GM08714 (cell line): ENCODE data around the gene NOL4L.

Source experiments
- H3K4me3 ChIP-seq: fragments of 200-500 bp; sonication (Bioruptor generic); 2 replicates; pipeline ENCODE4 v1.5.1; 2014; ENCODE audit warnings: mild to moderate bottlenecking, low read length, inconsistent platforms
- ZNF274 ChIP-seq: IDR thresholded peaks from 2 replicates; pipeline ENCODE4 v1.6.1; 2012; ENCODE audit warnings: mild to moderate bottlenecking, low read depth, low read length

The NOL4L gene

DNA sequence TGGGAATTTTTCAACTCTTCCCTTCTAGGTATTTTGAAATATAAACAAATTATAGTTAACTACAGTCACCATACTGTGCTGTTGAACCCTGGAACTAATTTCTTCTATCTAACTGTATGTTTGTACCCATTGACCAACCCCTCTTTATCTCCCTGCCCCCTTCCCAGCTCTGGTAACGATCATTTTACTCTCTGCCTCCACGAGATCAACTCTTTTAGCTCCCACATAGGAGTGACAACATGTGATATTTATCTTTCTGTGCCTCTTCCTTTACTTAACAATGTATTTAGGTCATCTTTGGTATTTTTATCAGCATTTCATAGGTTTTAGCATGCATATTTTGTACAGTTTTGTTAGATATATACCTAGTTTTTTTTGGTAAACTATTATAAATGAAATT, 181.1 kb downstream of the NOL4L start:
- no peak for TF ChIP-seq ZNF274
- no peak overlapping the region for H3K4me3 ChIP-seq

DNA sequence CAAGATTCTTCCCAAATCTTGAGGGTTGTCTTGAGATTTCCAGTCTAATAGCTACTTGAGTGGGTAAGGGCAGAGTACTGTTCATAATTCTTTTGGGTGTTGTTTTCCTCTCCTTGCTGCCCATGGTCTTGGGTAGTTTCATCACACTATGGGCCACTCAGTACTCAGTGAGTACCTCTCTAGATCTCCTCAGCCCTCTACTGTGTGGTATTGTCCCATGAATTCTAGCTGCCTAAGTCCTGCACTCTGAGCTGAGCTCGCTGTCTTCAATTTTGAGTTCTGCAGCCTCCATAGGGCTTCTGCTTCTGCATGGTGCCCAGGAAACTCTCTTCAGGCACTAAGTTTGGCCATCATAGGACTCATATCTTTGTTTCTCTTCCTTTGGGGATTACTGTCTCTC, 184.7 kb downstream of the NOL4L start:
- H3K4me3 ChIP-seq, result no peak overlapping the region
- no peak for TF ChIP-seq ZNF274

DNA sequence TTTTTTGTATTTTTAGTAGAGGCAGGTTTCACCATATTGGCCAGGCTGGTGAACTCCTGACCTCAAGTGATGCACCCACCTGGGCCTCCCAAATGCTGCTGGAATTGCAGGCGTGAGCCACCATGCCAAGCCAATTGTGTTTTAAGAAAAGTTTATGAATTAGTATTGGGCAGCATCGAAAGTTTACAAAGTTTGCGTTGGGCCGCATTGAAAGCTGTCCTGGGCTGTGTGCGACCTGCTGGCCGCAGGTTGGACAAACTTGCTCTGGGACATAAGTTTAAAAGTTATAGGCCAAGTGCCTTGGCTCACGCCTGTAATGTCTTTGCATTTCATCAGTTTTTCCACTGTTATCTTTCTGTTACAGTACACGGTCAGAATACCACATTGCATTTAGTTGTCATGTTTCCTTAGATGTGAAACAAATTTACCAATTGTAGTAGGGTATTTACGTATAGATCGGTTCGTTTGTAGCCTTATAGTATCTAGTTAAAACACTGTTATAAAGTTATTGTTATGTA, 187.5 kb downstream of the NOL4L start:
- no peak for TF ChIP-seq ZNF274

DNA sequence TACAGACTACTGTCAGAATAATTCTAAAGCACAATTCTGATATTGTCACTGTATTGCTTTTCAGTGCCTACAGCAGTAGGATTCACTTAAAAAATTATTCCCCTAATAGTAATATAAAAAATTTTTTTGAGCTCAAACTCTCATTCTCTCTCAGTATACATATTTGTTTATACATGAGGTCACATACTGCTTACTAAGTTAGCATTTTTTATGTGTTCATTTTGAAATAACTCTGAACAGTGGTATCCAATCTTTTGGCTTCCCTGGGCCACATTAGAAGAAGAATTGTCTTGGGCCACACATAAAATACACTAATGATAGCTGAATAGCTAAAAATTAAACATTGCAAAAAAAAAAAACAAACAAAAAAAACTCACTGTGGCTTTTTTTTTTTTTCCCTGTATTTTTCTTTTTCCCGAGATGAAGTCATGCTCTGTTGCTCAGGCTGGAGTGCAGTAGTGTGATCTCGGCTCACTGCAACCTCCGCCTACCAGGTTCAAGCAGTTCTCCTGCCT, 188.4 kb downstream of the NOL4L start:
- H3K4me3 ChIP-seq, result no peak overlapping the region
- no peak for TF ChIP-seq ZNF274

More for the DNA sequence above, 187.5 kb downstream of the NOL4L start:
- H3K4me3 ChIP-seq, result no peak overlapping the region

DNA sequence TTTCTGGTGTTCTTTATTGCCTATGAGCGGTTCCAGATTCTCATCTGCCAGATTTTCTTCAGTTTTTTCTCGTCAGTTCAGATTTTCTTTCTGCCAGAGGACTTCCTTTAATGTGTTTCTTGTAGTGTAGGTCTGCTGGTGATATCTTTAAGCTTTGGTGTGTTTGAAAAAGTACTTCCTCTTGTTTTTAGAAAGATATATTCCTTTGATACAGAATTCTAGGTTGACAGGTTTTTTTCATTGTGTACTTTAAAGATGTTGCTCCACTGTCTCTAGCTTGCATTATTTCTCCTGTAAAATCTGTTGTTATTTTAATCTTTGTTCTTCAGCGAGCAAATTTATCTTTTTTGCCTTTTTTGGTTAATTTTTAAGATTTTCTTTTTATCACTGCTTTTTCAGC, 190.1 kb downstream of the NOL4L start:
- TF ChIP-seq ZNF274, result no peak
- H3K4me3 ChIP-seq, result no peak overlapping the region
